Mucosa of descending colon (tissue), 3 donors: ENCODE results near the gene PTPRA. TPM values are rescaled to one million over a fixed set of nuclear protein-coding genes. Genes with fewer than 3 reads are reported as not detected.
A peak's percentile ranks its signal among the peaks of the same experiment; 100 is the strongest.

Experiments
- ATAC-seq: fragments of 200-7000 bp; cut with Tn5 transposase; one replicate; pipeline ENCODE4 v1.9.1; 2020; ENCODE audit warnings: mild to moderate bottlenecking, moderate library complexity
- DNase-seq, 3 donors: peaks; one replicate each; pipeline ENCODE4 v3.0.0-alpha.2; 2020
- H3K36me3 ChIP-seq: fragments of 200-600 bp; one replicate; pipeline ENCODE4 v1.8.0; 2021; ENCODE audit warnings: low read depth, mild to moderate bottlenecking
- H3K4me1 ChIP-seq: fragments of 200-600 bp; one replicate; pipeline ENCODE4 v1.8.0; 2021; ENCODE audit warnings: low read depth, mild to moderate bottlenecking
- H3K4me3 ChIP-seq: fragments of 200-600 bp; one replicate; pipeline ENCODE4 v1.8.0; 2021; ENCODE audit warnings: mild to moderate bottlenecking
- H3K9me3 ChIP-seq: fragments of 200-600 bp; one replicate; pipeline ENCODE4 v1.8.0; 2021; ENCODE audit warnings: mild to moderate bottlenecking
- CTCF ChIP-seq: fragments of 200-600 bp; IDR thresholded peaks from one replicate; pipeline ENCODE4 v1.8.0; 2022; ENCODE audit warnings: antibody characterized with exemption, mild to moderate bottlenecking
- intact Hi-C, 2 donors: fragments of 100-400 bp; cut with DNase I in 1 of 2; cut with micrococcal nuclease in 1 of 2; formaldehyde crosslinking; loops; one replicate each; pipeline versions ENCODE4 v1.11.0 to v1.11.1; 2022; cut with DNase I, micrococcal nuclease
- total RNA-seq, 3 donors: library from RNA; stranded (reverse); fragmentation: NEBNext Ultra II Directional in 2 of 3; extraction: Animal tissue kit (Norgen Biotek cat#: 25700) in 2 of 3; gene quantifications; one replicate each; pipeline versions ENCODE4 v1.2.1 to v1.2.4, GENCODE V29; 2021 to 2023
- donor health status: DM: no; HTN: no; CAD: no; lungs with moderate emphysema.
- donor health status: DM: no; HTN: no; CAD: no.
- donor health status: DM: no; HTN: yes; CAD: no.

PTPRA gene
- total RNA-seq, 3 donors from 2014 or later, result 39.0 to 64.7 (median 59.3) TPM

DNA sequence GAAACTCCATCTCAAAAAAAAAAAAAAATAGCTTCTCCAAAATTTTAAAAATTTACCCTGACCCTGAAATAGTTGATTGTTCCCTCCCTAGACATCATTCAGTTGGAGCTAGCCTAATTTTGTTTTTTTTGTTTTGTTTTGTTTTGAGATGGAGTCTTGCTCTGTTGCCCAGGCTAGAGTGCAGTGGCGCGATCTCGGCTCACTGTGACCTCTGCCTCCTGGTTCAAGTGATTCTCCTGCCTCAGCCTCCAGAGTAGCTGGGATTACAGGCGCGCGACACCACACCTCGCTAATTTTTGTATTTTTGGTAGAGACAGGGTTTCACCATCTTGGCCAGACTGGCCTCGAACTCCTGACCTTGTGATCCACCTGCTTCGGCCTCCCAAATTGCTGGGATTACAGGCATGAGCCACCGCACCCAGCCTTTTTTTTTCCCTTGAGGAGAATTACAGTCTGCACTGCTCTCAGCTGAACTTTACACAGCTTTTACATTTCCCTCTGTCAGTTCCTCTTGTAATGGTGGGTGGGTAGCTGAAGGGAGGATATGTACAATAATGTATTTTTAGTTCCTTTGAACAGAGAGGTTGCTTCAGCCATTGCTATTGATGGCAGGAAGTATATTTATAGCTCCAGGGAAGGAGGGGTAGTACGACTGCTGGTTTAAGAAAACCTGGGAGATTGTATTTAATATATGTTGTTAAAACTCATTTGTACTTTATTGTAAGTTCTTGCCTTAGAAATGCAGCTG lies 27.7 kb downstream of the PTPRA start:
- H3K4me1 ChIP-seq, result peaks cover 6% of the 10 kb centered on the region
- DNase-seq, result no peak
- TF ChIP-seq CTCF, result no peak
- H3K4me3 ChIP-seq, result no peak overlapping the region
- intact Hi-C loops, result no loop called here
- H3K36me3 ChIP-seq, result no peaks in the 10 kb centered on the region
- no peaks in the 10 kb centered on the region for H3K9me3 ChIP-seq
- peak; percentile 68 for ATAC-seq

GRCh38 chr20:2902291-2902690 lies 29.0 kb downstream of the PTPRA start:
- no peak for ATAC-seq
- peaks cover 6% of the 10 kb centered on the region for H3K4me1 ChIP-seq
- DNase-seq, result no peak
- H3K36me3 ChIP-seq, result no peaks in the 10 kb centered on the region
- H3K4me3 ChIP-seq, result no peak overlapping the region
- TF ChIP-seq CTCF, result no peak
- intact Hi-C loops, result no loop called here
- H3K9me3 ChIP-seq, result no peaks in the 10 kb centered on the region

GRCh38 chr20:2902818-2903217 lies 29.5 kb downstream of the PTPRA start:
- H3K4me3 ChIP-seq, result no peak overlapping the region
- H3K4me1 ChIP-seq, result peaks cover 6% of the 10 kb centered on the region
- no peaks in the 10 kb centered on the region for H3K9me3 ChIP-seq
- no peak for DNase-seq
- no peaks in the 10 kb centered on the region for H3K36me3 ChIP-seq
- no peak for ATAC-seq
- TF ChIP-seq CTCF, result no peak
- intact Hi-C loops, result no loop called here

GRCh38 chr20:2903686-2904085 lies 30.4 kb downstream of the PTPRA start:
- Histone ChIP-seq H3K4me1 (peaks cover 6% of the 10 kb centered on the region), H3K36me3 (no peaks in the 10 kb centered on the region), H3K9me3 (no peaks in the 10 kb centered on the region), H3K4me3 (no peak overlapping the region)
- DNase-seq (no peak), ATAC-seq (no peak)
- intact Hi-C loops, result no loop called here
- TF ChIP-seq CTCF, result no peak

GRCh38 chr20:2907519-2907918 lies 34.2 kb downstream of the PTPRA start:
- Histone ChIP-seq H3K4me1 (no peaks in the 10 kb centered on the region), H3K9me3 (no peaks in the 10 kb centered on the region), H3K36me3 (no peaks in the 10 kb centered on the region), H3K4me3 (no peak overlapping the region)
- TF ChIP-seq CTCF, result no peak
- DNase-seq (no peak), ATAC-seq (no peak)
- intact Hi-C loops, result no loop called here
